Peyer's patch (tissue), 4 donors: ENCODE measurements around the gene SMS. TPM values are rescaled to one million over a fixed set of nuclear protein-coding genes. Genes with fewer than 3 reads are reported as not detected.
A peak's percentile ranks its signal among the peaks of the same experiment; 100 is the strongest.

ENCODE experiments used
- DNase-seq, 3 donors: peaks; one replicate each; pipeline ENCODE4 v3.0.0-alpha.2; 2017 to 2019
- H3K27ac ChIP-seq, 4 donors: fragments of 200-600 bp; sonication (generic); one replicate each; pipeline ENCODE4 v1.5.1; 2016 to 2019
- H3K27me3 ChIP-seq, 2 donors: fragments of 200-600 bp; sonication (generic); one replicate each; pipeline ENCODE4 v1.5.1; 2019
- H3K36me3 ChIP-seq, 3 donors: fragments of 200-600 bp; sonication (generic); one replicate each; pipeline ENCODE4 v1.5.1; 2016 to 2019
- H3K4me1 ChIP-seq, 4 donors: fragments of 200-600 bp; sonication (generic); one replicate each; pipeline ENCODE4 v1.5.1; 2016 to 2019
- H3K4me3 ChIP-seq, 4 donors: fragments of 200-600 bp; sonication (generic); 1 replicate in 3 of 4; 2 replicates in 1 of 4; pipeline ENCODE4 v1.5.1; 2016 to 2019; ENCODE audit warnings: mild to moderate bottlenecking in 1 of 4
- H3K9me3 ChIP-seq, 4 donors: fragments of 200-600 bp; sonication (generic); one replicate each; pipeline ENCODE4 v1.5.1; 2016 to 2019; ENCODE audit warnings: mild to moderate bottlenecking in 1 of 4
- POLR2A ChIP-seq, 2 donors: fragments of 450-650 bp; IDR thresholded peaks; one replicate each; pipeline ENCODE4 v1.5.1; 2017; ENCODE audit warnings: antibody characterized with exemption in 2 of 2, mild to moderate bottlenecking in 2 of 2, moderate library complexity in 2 of 2
- total RNA-seq, 4 donors: library from RNA; depleted of rRNA; stranded (reverse); fragments of >200 nt; gene quantifications; one replicate each; pipeline ENCODE4 v1.1.0, GENCODE V29; 2016
- TF ChIP-seq, protein P1 (sequence below), 6 experiments: fragments of 450-650 bp in 4 of 6; fragments of 200-600 bp in 2 of 6; sonication (generic) in 1 of 6; IDR thresholded peaks; one replicate each; pipeline ENCODE4 v1.5.1; 2017 to 2019; ENCODE audit warnings: antibody characterized with exemption in 6 of 6, mild to moderate bottlenecking in 3 of 6, moderate library complexity in 1 of 6

The SMS gene
- total RNA-seq, 4 donors from 2014 or later, result 28.2 to 38.0 (median 30.1) TPM

DNA sequence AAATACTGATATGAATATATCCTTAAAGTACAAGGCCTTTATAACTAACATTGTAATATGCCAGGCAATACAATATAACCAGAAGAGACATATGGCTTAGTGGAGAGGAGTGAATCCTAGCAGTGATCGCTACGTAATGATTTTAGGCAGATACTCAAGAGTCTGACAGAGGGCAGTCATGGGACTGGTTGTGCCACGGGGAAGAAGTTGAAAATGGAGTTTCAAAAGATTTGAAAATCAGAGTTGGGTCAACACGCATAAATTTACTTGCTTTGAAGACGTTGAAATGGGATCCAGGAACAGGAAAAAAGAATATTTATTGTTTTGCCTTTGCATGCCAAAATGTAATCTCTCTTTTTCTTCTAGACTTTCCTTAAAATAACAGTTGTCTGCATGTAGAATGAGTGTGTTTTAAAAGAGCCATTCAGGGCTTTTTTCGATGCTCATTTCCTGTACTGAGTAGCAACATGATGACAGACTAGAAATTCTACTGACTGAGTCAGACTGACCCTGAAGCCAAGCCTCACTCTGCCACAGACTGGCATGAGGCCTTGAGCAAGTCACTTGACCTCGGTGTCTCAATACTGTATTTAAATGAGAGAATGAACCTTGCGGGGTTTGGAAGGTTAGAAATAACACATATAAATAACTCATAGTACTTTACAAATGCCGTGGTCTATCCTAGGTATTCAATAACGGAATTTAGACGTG lies 8.1 kb upstream of the SMS start:
- no peaks in the 10 kb centered on the region for H3K4me1 ChIP-seq
- no peak overlapping the region for H3K4me3 ChIP-seq
- H3K27me3 ChIP-seq, result no peaks in the 10 kb centered on the region
- no peaks in the 10 kb centered on the region for H3K36me3 ChIP-seq
- TF ChIP-seq, protein P1, sequence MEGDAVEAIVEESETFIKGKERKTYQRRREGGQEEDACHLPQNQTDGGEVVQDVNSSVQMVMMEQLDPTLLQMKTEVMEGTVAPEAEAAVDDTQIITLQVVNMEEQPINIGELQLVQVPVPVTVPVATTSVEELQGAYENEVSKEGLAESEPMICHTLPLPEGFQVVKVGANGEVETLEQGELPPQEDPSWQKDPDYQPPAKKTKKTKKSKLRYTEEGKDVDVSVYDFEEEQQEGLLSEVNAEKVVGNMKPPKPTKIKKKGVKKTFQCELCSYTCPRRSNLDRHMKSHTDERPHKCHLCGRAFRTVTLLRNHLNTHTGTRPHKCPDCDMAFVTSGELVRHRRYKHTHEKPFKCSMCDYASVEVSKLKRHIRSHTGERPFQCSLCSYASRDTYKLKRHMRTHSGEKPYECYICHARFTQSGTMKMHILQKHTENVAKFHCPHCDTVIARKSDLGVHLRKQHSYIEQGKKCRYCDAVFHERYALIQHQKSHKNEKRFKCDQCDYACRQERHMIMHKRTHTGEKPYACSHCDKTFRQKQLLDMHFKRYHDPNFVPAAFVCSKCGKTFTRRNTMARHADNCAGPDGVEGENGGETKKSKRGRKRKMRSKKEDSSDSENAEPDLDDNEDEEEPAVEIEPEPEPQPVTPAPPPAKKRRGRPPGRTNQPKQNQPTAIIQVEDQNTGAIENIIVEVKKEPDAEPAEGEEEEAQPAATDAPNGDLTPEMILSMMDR (IDR thresholded peaks at IDR 0.05), result no peak
- TF ChIP-seq POLR2A (IDR thresholded peaks at IDR 0.05), result no peak
- DNase-seq, result no peak
- H3K27ac ChIP-seq, result no peak overlapping the region
- no peaks in the 10 kb centered on the region for H3K9me3 ChIP-seq

DNA sequence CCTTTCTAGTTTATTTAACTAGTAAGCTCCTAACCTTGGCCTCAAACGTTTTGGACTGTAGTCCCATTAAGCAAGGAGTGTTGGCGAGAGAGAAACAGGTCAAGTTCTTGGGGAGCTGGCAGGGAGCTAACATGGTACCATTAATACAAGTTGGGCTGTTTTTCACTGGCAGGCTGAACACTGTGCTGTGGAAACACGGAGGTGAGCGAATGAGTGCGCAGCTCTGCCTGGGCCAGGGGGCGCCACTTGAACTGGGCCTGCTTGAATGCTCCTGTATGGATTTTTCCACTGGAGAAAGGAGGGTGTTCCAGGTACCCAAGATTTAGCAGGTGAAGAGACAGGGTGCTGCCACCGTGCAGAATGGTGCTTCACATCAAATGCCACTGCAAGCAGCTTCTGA lies 7.4 kb upstream of the SMS start:
- H3K9me3 ChIP-seq, result no peaks in the 10 kb centered on the region
- H3K36me3 ChIP-seq, result no peaks in the 10 kb centered on the region
- H3K27me3 ChIP-seq, result no peaks in the 10 kb centered on the region
- H3K27ac ChIP-seq, result no peak overlapping the region
- DNase-seq, result no peak
- H3K4me3 ChIP-seq, result no peak overlapping the region
- TF ChIP-seq, protein P1 (IDR thresholded peaks at IDR 0.05), result no peak
- no peak for TF ChIP-seq POLR2A (IDR thresholded peaks at IDR 0.05)
- no peaks in the 10 kb centered on the region for H3K4me1 ChIP-seq

DNA sequence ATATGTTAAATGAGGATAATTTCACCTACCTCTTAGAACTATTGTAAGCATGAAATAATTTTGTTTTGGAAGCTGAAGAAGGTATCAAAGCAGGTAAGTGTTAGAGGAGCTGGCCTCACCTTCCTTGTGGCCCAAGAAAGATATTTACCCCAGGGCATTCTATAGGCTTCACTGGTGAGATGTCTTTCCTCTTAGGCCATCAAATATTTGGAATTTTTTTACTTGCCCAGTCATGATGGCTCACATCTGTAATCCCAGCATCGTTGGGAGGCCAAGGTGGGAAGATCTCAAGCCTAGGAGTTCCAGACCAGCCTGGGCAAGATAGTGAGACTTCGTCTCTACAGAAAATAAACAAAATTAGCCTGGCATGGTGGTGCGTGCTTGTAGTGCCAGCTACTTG lies 6.1 kb upstream of the SMS start:
- Histone ChIP-seq H3K27ac (no peak overlapping the region), H3K9me3 (no peaks in the 10 kb centered on the region), H3K27me3 (no peaks in the 10 kb centered on the region), H3K36me3 (no peaks in the 10 kb centered on the region), H3K4me1 (no peaks in the 10 kb centered on the region), H3K4me3 (no peak overlapping the region)
- no peak for TF ChIP-seq POLR2A (IDR thresholded peaks at IDR 0.05)
- TF ChIP-seq, protein P1 (IDR thresholded peaks at IDR 0.05), result no peak
- no peak for DNase-seq

DNA sequence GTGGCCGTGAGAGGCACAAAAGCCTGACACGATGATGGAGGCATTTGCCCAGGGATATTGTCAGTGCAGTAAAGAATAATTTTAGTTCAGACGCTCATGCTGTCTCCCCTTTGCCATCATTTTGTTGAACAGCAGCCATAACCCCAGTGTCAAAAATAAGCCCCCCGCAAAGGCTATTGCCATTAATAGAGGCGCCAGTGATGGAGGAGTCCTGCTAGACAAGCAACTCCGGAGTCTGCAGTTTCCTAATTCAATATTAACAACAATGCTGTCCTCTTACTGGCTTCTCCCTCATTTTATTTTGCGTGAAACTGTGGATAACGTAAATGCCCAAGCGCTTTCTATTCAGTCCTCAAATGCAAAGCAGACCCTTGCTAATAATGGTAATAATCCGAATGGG lies 603 bp upstream of the SMS start:
- H3K9me3 ChIP-seq, result no peaks in the 10 kb centered on the region
- H3K4me3 ChIP-seq, result peak overlapping the region; percentile 49 to 76 (median 62)
- no peak for DNase-seq
- no peak for TF ChIP-seq POLR2A (IDR thresholded peaks at IDR 0.05)
- TF ChIP-seq, protein P1 (IDR thresholded peaks at IDR 0.05), result no peak
- peak overlapping the region in 3 of 4 donors; percentile 73 to 87 (median 73) for H3K27ac ChIP-seq
- H3K27me3 ChIP-seq, result no peaks in the 10 kb centered on the region
- no peaks in the 10 kb centered on the region for H3K4me1 ChIP-seq
- no peaks in the 10 kb centered on the region for H3K36me3 ChIP-seq

DNA sequence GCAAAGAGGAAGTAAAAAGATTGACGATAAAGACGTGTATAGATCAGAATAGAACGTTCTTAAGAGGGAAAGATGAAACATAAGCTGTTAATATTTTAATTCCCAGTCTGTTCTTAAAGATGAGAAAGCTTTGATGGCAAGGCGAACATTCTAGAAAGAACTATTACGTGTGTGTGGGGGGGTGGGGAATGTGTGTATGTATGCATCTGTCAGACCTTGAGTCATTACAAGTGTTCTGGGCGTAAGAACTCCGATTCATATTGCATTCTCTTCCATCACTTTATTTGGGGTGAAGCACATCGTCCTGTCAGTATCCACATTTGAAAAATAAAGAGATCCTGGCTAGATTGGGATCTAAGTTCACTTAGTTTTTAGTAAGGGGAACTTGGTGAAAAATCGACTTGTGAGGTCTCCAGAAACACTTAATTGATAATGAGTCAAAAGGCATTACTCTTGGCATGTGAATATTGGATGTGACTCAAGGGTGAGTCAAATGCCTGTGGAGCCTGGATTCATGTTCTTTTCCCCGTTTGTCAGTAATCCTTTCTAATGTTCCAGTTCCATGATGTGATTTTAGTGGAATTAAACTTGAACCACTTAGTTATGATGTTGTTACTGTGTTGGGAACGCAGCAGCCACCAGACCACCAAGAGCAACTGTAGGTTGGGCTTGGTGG lies 3.1 kb downstream of the SMS start:
- Histone ChIP-seq H3K4me1 (peaks cover 0 to 5% (median 0%) of the 10 kb centered on the region in 4 donors), H3K4me3 (no peak overlapping the region), H3K27ac (no peak overlapping the region), H3K27me3 (no peaks in the 10 kb centered on the region), H3K36me3 (no peaks in the 10 kb centered on the region), H3K9me3 (no peaks in the 10 kb centered on the region)
- no peak for TF ChIP-seq POLR2A (IDR thresholded peaks at IDR 0.05)
- TF ChIP-seq, protein P1 (IDR thresholded peaks at IDR 0.05), result no peak
- no peak for DNase-seq
